LNCaP clone FGC (cell line): ENCODE measurements around the gene ELMO1.

Experiments used
- DNase-seq: peaks from one replicate; pipeline ENCODE4 v3.0.0-alpha.2; 2011; ENCODE audit warnings: low read depth
- H3K4me3 ChIP-seq: 2 replicates; pipeline ENCODE4 v1.5.1; 2011; ENCODE audit warnings: mild to moderate bottlenecking, low read depth, low read length, control low read depth
- TF ChIP-seq, protein P1 (sequence below): IDR thresholded peaks from 2 replicates; pipeline ENCODE4 v1.5.1; 2012; ENCODE audit warnings: mild to moderate bottlenecking; ENCODE audit not compliant: control insufficient read depth, insufficient read depth; ENCODE audit errors: extremely low read depth

ELMO1 gene

GRCh38 chr7:37449621-37450020 is 957 bp upstream of the ELMO1 start:
- no peak for DNase-seq
- TF ChIP-seq, protein P1, sequence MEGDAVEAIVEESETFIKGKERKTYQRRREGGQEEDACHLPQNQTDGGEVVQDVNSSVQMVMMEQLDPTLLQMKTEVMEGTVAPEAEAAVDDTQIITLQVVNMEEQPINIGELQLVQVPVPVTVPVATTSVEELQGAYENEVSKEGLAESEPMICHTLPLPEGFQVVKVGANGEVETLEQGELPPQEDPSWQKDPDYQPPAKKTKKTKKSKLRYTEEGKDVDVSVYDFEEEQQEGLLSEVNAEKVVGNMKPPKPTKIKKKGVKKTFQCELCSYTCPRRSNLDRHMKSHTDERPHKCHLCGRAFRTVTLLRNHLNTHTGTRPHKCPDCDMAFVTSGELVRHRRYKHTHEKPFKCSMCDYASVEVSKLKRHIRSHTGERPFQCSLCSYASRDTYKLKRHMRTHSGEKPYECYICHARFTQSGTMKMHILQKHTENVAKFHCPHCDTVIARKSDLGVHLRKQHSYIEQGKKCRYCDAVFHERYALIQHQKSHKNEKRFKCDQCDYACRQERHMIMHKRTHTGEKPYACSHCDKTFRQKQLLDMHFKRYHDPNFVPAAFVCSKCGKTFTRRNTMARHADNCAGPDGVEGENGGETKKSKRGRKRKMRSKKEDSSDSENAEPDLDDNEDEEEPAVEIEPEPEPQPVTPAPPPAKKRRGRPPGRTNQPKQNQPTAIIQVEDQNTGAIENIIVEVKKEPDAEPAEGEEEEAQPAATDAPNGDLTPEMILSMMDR = no peak
- H3K4me3 ChIP-seq = no peak overlapping the region

- TF ChIP-seq, protein P1 = no peak
- peak overlapping the region; percentile 42 for H3K4me3 ChIP-seq
- no peak for DNase-seq
These were observed 541 bp downstream of the ELMO1 start for GRCh38 chr7:37448011-37448635.

- H3K4me3 ChIP-seq = no peak overlapping the region
- no peak for DNase-seq
- TF ChIP-seq, protein P1 = no peak
These were observed 2.3 kb downstream of the ELMO1 start for GRCh38 chr7:37446371-37446770.

DNA sequence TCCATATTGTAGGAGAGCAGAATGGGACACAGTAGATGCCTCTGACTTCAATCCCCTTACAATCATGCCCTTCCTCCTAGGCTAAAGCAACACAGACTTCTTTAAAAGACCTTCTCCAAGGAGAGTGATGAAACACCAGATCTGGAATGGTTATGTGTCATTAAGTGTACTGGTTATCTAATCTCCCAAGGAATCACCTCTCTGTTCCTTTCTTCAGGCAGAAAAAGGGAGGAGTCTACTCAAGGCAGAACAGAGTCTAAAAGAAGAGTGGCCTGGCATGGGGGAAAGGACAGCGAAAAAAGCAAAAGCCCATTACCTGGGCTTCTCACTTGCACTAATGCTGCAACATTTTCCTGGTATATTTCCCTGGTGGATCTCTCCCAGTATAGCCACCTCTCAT is 2.9 kb downstream of the ELMO1 start:
- no peak for DNase-seq
- H3K4me3 ChIP-seq = no peak overlapping the region
- TF ChIP-seq, protein P1 = no peak

- no peak overlapping the region for H3K4me3 ChIP-seq
- no peak for DNase-seq
- TF ChIP-seq, protein P1 = no peak
These were observed 3.5 kb downstream of the ELMO1 start for GRCh38 chr7:37445064-37445723.

DNA sequence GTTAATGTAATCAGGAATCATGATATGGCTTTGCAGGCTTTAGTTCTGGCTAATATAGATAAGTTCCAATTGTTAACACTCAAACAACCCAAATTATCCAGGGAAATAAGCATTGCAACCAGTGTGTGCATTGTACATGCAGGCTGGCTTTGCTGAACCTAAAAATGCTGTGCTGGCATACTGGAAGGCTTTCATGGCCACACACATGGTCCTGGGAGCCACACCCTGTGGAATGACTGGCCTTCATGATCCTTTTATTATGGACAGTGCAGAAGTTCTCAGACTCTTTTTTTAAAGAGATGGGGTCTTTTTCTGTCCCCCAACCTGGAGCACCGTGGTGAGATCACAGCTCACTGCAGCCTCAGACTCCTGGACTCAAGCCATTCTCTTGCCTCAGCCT is 5.0 kb downstream of the ELMO1 start:
- DNase-seq = no peak
- TF ChIP-seq, protein P1 = no peak
- no peak overlapping the region for H3K4me3 ChIP-seq

GRCh38 chr7:37442268-37442667 is 6.4 kb downstream of the ELMO1 start:
- no peak for DNase-seq
- TF ChIP-seq, protein P1 = no peak
- H3K4me3 ChIP-seq = no peak overlapping the region
